8988T (cell line): Measurements from ENCODE around the gene TLCD2.
"Not testable (repeated sequence)": the region's sequence is repeated elsewhere in the genome, so short reads cannot be mapped to it uniquely, and the experiment has no call there.

ENCODE experiments used
- DNase-seq: peaks from one replicate; pipeline ENCODE4 v3.0.0; 2011

TLCD2 gene

GRCh38 chr17:1735418-1735817 lies 25.2 kb upstream of the TLCD2 start:
- no peak for DNase-seq

- DNase-seq, result no peak
Measured at GRCh38 chr17:1733759-1734158, 23.6 kb upstream of the TLCD2 start.

- DNase-seq, result no peak
Measured at GRCh38 chr17:1732833-1733321, 22.7 kb upstream of the TLCD2 start.

GRCh38 chr17:1732241-1732832 lies 22.2 kb upstream of the TLCD2 start:
- DNase-seq, result no peak

GRCh38 chr17:1731194-1731506 lies 21.0 kb upstream of the TLCD2 start:
- DNase-seq, result no peak

GRCh38 chr17:1730326-1731193 lies 20.4 kb upstream of the TLCD2 start:
- DNase-seq, result no peak

GRCh38 chr17:1729966-1730325 lies 19.8 kb upstream of the TLCD2 start:
- no peak for DNase-seq

- no peak for DNase-seq
Measured at GRCh38 chr17:1727876-1728630, 17.9 kb upstream of the TLCD2 start.

- no peak for DNase-seq
Measured at GRCh38 chr17:1727258-1727789, 17.1 kb upstream of the TLCD2 start.

GRCh38 chr17:1726626-1727257 lies 16.6 kb upstream of the TLCD2 start:
- no peak for DNase-seq

GRCh38 chr17:1725642-1726511 lies 15.7 kb upstream of the TLCD2 start:
- no peak for DNase-seq

GRCh38 chr17:1724869-1725641 lies 14.9 kb upstream of the TLCD2 start:
- no peak for DNase-seq

GRCh38 chr17:1724351-1724868 lies 14.2 kb upstream of the TLCD2 start, which contains the start of gene WDR81:
Gene WDR81, plus strand, starts transcription at chr17:1724704. Its CDS starts 256 bp downstream, at chr17:1724960.
- DNase-seq, result peak; percentile 85

- not testable (repeated sequence) for DNase-seq
Measured at GRCh38 chr17:1722022-1722421, 11.8 kb upstream of the TLCD2 start.

- no peak for DNase-seq
Measured at GRCh38 chr17:1720856-1721386, 10.7 kb upstream of the TLCD2 start.

- DNase-seq, result no peak
Measured at GRCh38 chr17:1718362-1719165, 8.4 kb upstream of the TLCD2 start.

GRCh38 chr17:1716912-1717695 lies 6.9 kb upstream of the TLCD2 start:
- DNase-seq, result peak; percentile 61

- DNase-seq, result peak; percentile 97
Measured at GRCh38 chr17:1716076-1716911, 6.1 kb upstream of the TLCD2 start.
